Ascending aorta (tissue), 2 donors: ENCODE results near the gene KRT26. TPM values are rescaled to one million over a fixed set of nuclear protein-coding genes. Genes with fewer than 3 reads are reported as not detected.

Source experiments
- DNase-seq, 2 donors: peaks; one replicate each; pipeline ENCODE4 v3.0.0-alpha.2; 2019; ENCODE audit warnings: low spot score in 2 of 2
- H3K27ac ChIP-seq, 2 donors: fragments of 200-600 bp; sonication (generic); one replicate each; pipeline ENCODE4 v1.5.1; 2016 to 2017; ENCODE audit warnings: mild to moderate bottlenecking in 1 of 2
- H3K27me3 ChIP-seq: fragments of 200-600 bp; sonication (generic); one replicate; pipeline ENCODE4 v1.5.1; 2017
- H3K36me3 ChIP-seq, 2 donors: fragments of 200-600 bp; sonication (generic); one replicate each; pipeline ENCODE4 v1.5.1; 2016
- H3K4me1 ChIP-seq, 2 donors: fragments of 200-600 bp; sonication (generic); one replicate each; pipeline ENCODE4 v1.5.1; 2016 to 2017; ENCODE audit warnings: mild to moderate bottlenecking in 1 of 2
- H3K4me3 ChIP-seq, 2 donors: fragments of 200-600 bp; sonication (generic); one replicate each; pipeline ENCODE4 v1.5.1; 2016 to 2017; ENCODE audit warnings: mild to moderate bottlenecking in 1 of 2
- H3K9me3 ChIP-seq, 2 donors: fragments of 200-600 bp; sonication (generic); one replicate each; pipeline ENCODE4 v1.5.1; 2016
- intact Hi-C: fragments of 100-400 bp; cut with DNase I; formaldehyde crosslinking; loops from one replicate; pipeline ENCODE4 v1.15.1; 2023
- total RNA-seq: library from RNA; depleted of rRNA; stranded (reverse); fragments of >200 nt; gene quantifications from one replicate; pipeline ENCODE4 v1.1.0, GENCODE V29; 2016
- TF ChIP-seq, protein P1 (sequence below), 3 experiments: fragments of 200-600 bp in 2 of 3; fragments of 450-650 bp in 1 of 3; sonication (generic) in 2 of 3; IDR thresholded peaks; one replicate each; pipeline ENCODE4 v1.5.1; 2016 to 2019; ENCODE audit warnings: antibody characterized with exemption in 3 of 3, mild to moderate bottlenecking in 1 of 3, moderate library complexity in 1 of 3

Gene KRT26
- total RNA-seq, 1 donor from 2014 or later, result not detected

DNA sequence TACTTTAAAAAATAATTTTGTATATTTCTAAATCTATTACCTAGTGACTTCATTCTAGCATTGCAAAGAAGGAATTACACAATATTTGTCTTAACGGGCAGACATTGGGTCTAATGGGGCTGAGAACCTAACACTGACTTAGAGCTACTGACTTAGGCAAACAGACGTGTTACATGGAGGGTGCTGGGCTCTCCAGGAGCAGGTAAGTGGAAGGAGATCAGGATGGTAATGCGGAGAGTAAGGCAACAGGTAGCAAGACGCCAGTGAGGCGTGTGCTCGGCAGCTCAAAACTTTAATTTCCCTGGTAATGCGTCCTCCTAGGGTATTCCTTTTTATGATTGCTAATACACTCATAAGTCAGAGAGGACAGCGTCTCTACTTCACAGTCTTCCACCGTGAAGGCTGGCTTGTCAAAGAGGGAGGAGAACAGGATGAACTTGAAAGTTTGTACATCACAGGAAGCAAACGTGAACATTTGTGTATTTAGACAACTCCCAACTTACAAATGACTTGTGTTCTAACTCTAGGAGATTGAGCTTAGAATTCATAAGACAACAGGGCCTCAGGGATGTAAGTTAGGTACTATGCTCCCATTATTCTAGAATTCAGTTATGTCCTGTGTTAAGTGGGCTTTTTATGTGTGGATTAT, 23.1 kb upstream of the KRT26 start:
- Histone ChIP-seq H3K4me1 (no peaks in the 10 kb centered on the region), H3K27me3 (no peaks in the 10 kb centered on the region), H3K9me3 (no peaks in the 10 kb centered on the region), H3K4me3 (no peak overlapping the region), H3K36me3 (no peaks in the 10 kb centered on the region), H3K27ac (no peak overlapping the region)
- DNase-seq, result no peak
- intact Hi-C loops, result no loop called here
- TF ChIP-seq, protein P1, sequence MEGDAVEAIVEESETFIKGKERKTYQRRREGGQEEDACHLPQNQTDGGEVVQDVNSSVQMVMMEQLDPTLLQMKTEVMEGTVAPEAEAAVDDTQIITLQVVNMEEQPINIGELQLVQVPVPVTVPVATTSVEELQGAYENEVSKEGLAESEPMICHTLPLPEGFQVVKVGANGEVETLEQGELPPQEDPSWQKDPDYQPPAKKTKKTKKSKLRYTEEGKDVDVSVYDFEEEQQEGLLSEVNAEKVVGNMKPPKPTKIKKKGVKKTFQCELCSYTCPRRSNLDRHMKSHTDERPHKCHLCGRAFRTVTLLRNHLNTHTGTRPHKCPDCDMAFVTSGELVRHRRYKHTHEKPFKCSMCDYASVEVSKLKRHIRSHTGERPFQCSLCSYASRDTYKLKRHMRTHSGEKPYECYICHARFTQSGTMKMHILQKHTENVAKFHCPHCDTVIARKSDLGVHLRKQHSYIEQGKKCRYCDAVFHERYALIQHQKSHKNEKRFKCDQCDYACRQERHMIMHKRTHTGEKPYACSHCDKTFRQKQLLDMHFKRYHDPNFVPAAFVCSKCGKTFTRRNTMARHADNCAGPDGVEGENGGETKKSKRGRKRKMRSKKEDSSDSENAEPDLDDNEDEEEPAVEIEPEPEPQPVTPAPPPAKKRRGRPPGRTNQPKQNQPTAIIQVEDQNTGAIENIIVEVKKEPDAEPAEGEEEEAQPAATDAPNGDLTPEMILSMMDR (IDR thresholded peaks at IDR 0.05), result no peak

DNA sequence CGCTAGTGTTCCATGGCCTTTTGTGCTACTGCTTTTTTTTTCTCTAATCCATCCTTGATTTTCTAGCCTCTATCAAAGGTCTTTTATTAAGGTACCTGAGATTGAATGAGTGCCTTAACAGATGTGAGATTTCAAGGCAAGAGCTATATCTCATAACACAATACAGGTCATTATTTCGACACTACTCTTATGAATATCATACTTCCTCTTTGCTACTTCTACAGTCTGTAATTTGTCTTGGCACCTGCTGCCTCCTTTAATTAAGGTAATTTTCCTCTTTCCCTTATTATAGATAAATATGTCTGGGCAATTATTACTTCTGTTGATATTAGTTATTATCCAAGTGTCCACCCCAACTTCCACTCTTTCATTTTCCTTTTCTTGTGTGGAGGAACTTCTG, 22.5 kb upstream of the KRT26 start:
- Histone ChIP-seq H3K27me3 (no peaks in the 10 kb centered on the region), H3K36me3 (no peaks in the 10 kb centered on the region), H3K9me3 (no peaks in the 10 kb centered on the region), H3K4me3 (no peak overlapping the region), H3K27ac (no peak overlapping the region), H3K4me1 (no peaks in the 10 kb centered on the region)
- TF ChIP-seq, protein P1 (IDR thresholded peaks at IDR 0.05), result no peak
- no peak for DNase-seq
- intact Hi-C loops, result loop anchor here (5.0 kb wide), 1 partner anchor 172 kb away; no protein-coding TSS in a partner anchor

DNA sequence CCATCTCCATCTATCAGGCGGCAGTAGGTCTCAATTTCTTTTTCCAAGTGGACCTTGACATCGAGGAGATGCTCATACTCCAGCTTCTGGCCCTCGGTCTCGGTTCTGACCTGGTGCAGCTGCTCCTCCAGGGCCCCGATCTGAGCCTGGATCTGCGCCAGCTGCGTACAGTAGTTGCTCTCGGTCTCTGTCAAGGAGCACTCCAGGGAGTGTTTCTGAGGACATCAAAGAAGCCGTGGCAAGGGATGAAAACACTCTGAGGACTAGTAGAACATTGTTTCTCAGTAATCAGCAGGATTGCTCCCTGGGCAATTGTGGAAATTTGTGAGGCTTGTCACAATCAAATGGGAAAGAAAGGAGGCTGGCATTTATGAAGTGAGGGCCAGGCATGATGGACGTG, 21.8 kb upstream of the KRT26 start:
- intact Hi-C loops, result loop anchor here (5.0 kb wide), 1 partner anchor 172 kb away; no protein-coding TSS in a partner anchor
- H3K36me3 ChIP-seq, result no peaks in the 10 kb centered on the region
- no peaks in the 10 kb centered on the region for H3K9me3 ChIP-seq
- DNase-seq, result no peak
- no peak overlapping the region for H3K4me3 ChIP-seq
- no peak overlapping the region for H3K27ac ChIP-seq
- no peaks in the 10 kb centered on the region for H3K27me3 ChIP-seq
- TF ChIP-seq, protein P1 (IDR thresholded peaks at IDR 0.05), result no peak
- H3K4me1 ChIP-seq, result no peaks in the 10 kb centered on the region

GRCh38 chr17:40791787-40792436, 19.9 kb upstream of the KRT26 start:
- H3K27me3 ChIP-seq, result no peaks in the 10 kb centered on the region
- no peaks in the 10 kb centered on the region for H3K9me3 ChIP-seq
- DNase-seq, result no peak
- H3K4me1 ChIP-seq, result no peaks in the 10 kb centered on the region
- TF ChIP-seq, protein P1 (IDR thresholded peaks at IDR 0.05), result peak; percentile 12 to 38 (median 31)
- H3K4me3 ChIP-seq, result no peak overlapping the region
- intact Hi-C loops, result loop anchor here (5.0 kb wide), 1 partner anchor 170 kb away; no protein-coding TSS in a partner anchor
- H3K36me3 ChIP-seq, result no peaks in the 10 kb centered on the region
- H3K27ac ChIP-seq, result no peak overlapping the region

- TF ChIP-seq, protein P1 (IDR thresholded peaks at IDR 0.05), result no peak
- intact Hi-C loops, result loop anchor here (5.0 kb wide), 1 partner anchor 169 kb away; no protein-coding TSS in a partner anchor
- Histone ChIP-seq H3K36me3 (no peaks in the 10 kb centered on the region), H3K9me3 (no peaks in the 10 kb centered on the region), H3K27ac (no peak overlapping the region), H3K27me3 (no peaks in the 10 kb centered on the region), H3K4me1 (no peaks in the 10 kb centered on the region), H3K4me3 (no peak overlapping the region)
- DNase-seq, result no peak
These were observed 19.1 kb upstream of the KRT26 start for GRCh38 chr17:40791111-40791510.
